ENCODE measurements around the gene CIDEA. TPM values are rescaled to one million over a fixed set of nuclear protein-coding genes. Genes with fewer than 3 reads are reported as not detected.
"Not testable (repeated sequence)": the region's sequence is repeated elsewhere in the genome, so short reads cannot be mapped to it uniquely, and the experiment has no call there.

The CIDEA gene
- polyA plus RNA-seq, 12 donors = 0.09 to 0.30 TPM; not detected in 10

GRCh38 chr18:12238826-12239225 is 15.3 kb upstream of the CIDEA start:
- no peak for DNase-seq

GRCh38 chr18:12239431-12239830 is 14.7 kb upstream of the CIDEA start:
- DNase-seq = no peak

- DNase-seq = no peak
Observed at GRCh38 chr18:12242658-12243260, 11.4 kb upstream of the CIDEA start.

- DNase-seq = not testable (repeated sequence)
Observed at GRCh38 chr18:12243272-12243671, 10.9 kb upstream of the CIDEA start.

- no peak for DNase-seq
Observed at GRCh38 chr18:12245793-12246135, 8.4 kb upstream of the CIDEA start.

GRCh38 chr18:12246849-12247808 is 7.0 kb upstream of the CIDEA start:
- no peak for DNase-seq

GRCh38 chr18:12247946-12248345 is 6.2 kb upstream of the CIDEA start:
- DNase-seq = no peak

GRCh38 chr18:12248926-12249720 is 5.0 kb upstream of the CIDEA start:
- no peak for DNase-seq

- no peak for DNase-seq
Observed at GRCh38 chr18:12251311-12251710, 2.9 kb upstream of the CIDEA start.

GRCh38 chr18:12252061-12252460 is 2.1 kb upstream of the CIDEA start:
- DNase-seq = no peak

- DNase-seq = no peak
Observed at GRCh38 chr18:12253027-12253426, 1.1 kb upstream of the CIDEA start.

GRCh38 chr18:12253663-12254135 is 462 bp upstream of the CIDEA start:
- no peak for DNase-seq

- DNase-seq = no peak
Observed at GRCh38 chr18:12254820-12255511, 805 bp downstream of the CIDEA start.

GRCh38 chr18:12255626-12256026 is 1.5 kb downstream of the CIDEA start:
- no peak for DNase-seq

- no peak for DNase-seq
Observed at GRCh38 chr18:12256951-12257350, 2.8 kb downstream of the CIDEA start.

GRCh38 chr18:12257996-12258718 is 4.0 kb downstream of the CIDEA start:
- no peak for DNase-seq

- DNase-seq = no peak
Observed at GRCh38 chr18:12258719-12259705, 4.9 kb downstream of the CIDEA start.

GRCh38 chr18:12262748-12263147 is 8.6 kb downstream of the CIDEA start:
- DNase-seq = no peak

GRCh38 chr18:12264864-12265263 is 10.7 kb downstream of the CIDEA start:
- DNase-seq = no peak

Data from muscle of arm (tissue), 12 donors.